Keratinocyte (primary cell): ENCODE measurements around the gene KRTAP2-3. TPM values are rescaled to one million over a fixed set of nuclear protein-coding genes. Genes with fewer than 3 reads are reported as not detected.

Experiments used
- DNase-seq: peaks from one replicate; pipeline ENCODE4 v3.0.0-alpha.2; 2011; ENCODE audit warnings: low read depth, missing footprints, low spot score
- FAIRE-seq: peaks from 2 replicates; lab custom pipeline; 2011; peaks lifted over from hg19 to GRCh38; lab: Jason Lieb, UNC
- H2AFZ ChIP-seq: 2 replicates; pipeline ENCODE4 v1.6.0; 2012; ENCODE audit warnings: low read length, control low read depth, inconsistent platforms; ENCODE audit not compliant: control insufficient read depth
- H3K27ac ChIP-seq: 2 replicates; pipeline ENCODE4 v1.5.1; 2011; ENCODE audit warnings: low read length; ENCODE audit not compliant: control insufficient read depth, insufficient read depth
- H3K27me3 ChIP-seq: 3 replicates; pipeline ENCODE4 v1.6.0; 2011; ENCODE audit warnings: low read length; ENCODE audit not compliant: control insufficient read depth, insufficient read depth; ENCODE audit errors: extremely low read depth
- H3K36me3 ChIP-seq, 2 experiments: 2 replicates in 1 of 2; 3 replicates in 1 of 2; pipeline ENCODE4 v1.5.1; 2011; ENCODE audit warnings: low read length in 2 of 2, mild to moderate bottlenecking in 1 of 2; ENCODE audit not compliant: control insufficient read depth in 2 of 2, insufficient read depth in 2 of 2; ENCODE audit errors: extremely low read depth in 1 of 2
- H3K4me1 ChIP-seq: 3 replicates; pipeline ENCODE4 v1.5.1; 2011; ENCODE audit warnings: low read length; ENCODE audit not compliant: control insufficient read depth, insufficient read depth; ENCODE audit errors: extremely low read depth
- H3K4me2 ChIP-seq: 3 replicates; pipeline ENCODE4 v1.6.0; 2011; ENCODE audit warnings: low read depth, low read length; ENCODE audit not compliant: control insufficient read depth, insufficient read depth; ENCODE audit errors: extremely low read depth
- H3K4me3 ChIP-seq, 3 experiments: fragments of 200-600 bp in 1 of 3; sonication (generic) in 1 of 3; 2 replicates in 2 of 3; 3 replicates in 1 of 3; pipeline ENCODE4 v1.5.1; 2011 to 2016; ENCODE audit warnings: low read length in 3 of 3, mild to moderate bottlenecking in 3 of 3, control low read depth in 2 of 3, inconsistent platforms in 1 of 3, low read depth in 1 of 3, mixed read lengths in 1 of 3, mixed run types in 1 of 3, moderate library complexity in 1 of 3; ENCODE audit not compliant: control insufficient read depth in 2 of 3, insufficient read depth in 2 of 3; ENCODE audit errors: extremely low read depth in 1 of 3
- H3K79me2 ChIP-seq: 2 replicates; pipeline ENCODE4 v1.6.0; 2012; ENCODE audit warnings: low read length; ENCODE audit not compliant: control insufficient read depth, insufficient read depth
- H3K9ac ChIP-seq: 3 replicates; pipeline ENCODE4 v1.6.0; 2011; ENCODE audit warnings: low read length; ENCODE audit not compliant: control insufficient read depth, insufficient read depth; ENCODE audit errors: extremely low read depth
- H3K9me1 ChIP-seq: 3 replicates; pipeline ENCODE4 v1.6.0; 2011; ENCODE audit warnings: low read length; ENCODE audit not compliant: control insufficient read depth, insufficient read depth; ENCODE audit errors: extremely low read depth
- H3K9me3 ChIP-seq: 2 replicates; pipeline ENCODE4 v1.5.1; 2012; ENCODE audit warnings: low read depth, low read length; ENCODE audit not compliant: control insufficient read depth
- H4K20me1 ChIP-seq: 3 replicates; pipeline ENCODE4 v1.6.0; 2011; ENCODE audit warnings: low read length; ENCODE audit not compliant: control insufficient read depth, insufficient read depth; ENCODE audit errors: extremely low read depth
- EZH2 ChIP-seq: IDR thresholded peaks from one replicate; pipeline ENCODE4 v1.6.1; 2012; ENCODE audit warnings: inconsistent platforms, mild to moderate bottlenecking, low read length, moderate library complexity
- dilution Hi-C: fragments of 300-500 bp; cut with MboI; formaldehyde crosslinking; loops from one replicate; pipeline ENCODE4 v1.7.0; 2020; ENCODE audit warnings: low sequenced_read_pairs; ENCODE audit not compliant: extremely low pct_ligation_motif_present
- polyA plus RNA-seq, 5 experiments: library from polyadenylated mRNA; depleted of rRNA in 3 of 5; stranded (reverse) in 3 of 5; stranded (forward) in 1 of 5; unstranded in 1 of 5; fragments of >200 nt; gene quantifications; 1 replicate in 1 of 5; 2 replicates in 3 of 5; 3 replicates in 1 of 5; pipeline versions ENCODE4 v1.2.1 to v1.2.3, GENCODE V29; 2011 to 2012; ENCODE audit warnings: missing spikeins in 2 of 5, low read depth in 1 of 5, low replicate concordance in 1 of 5
- TF ChIP-seq, protein P1 (sequence below), 3 experiments: IDR thresholded peaks in 1 of 3; conservative IDR thresholded peaks in 1 of 3; optimal IDR thresholded peaks in 1 of 3; 2 replicates in 2 of 3; 3 replicates in 1 of 3; pipeline versions ENCODE3 to v1.5.1; 2011; ENCODE audit warnings: low read length in 3 of 3, mild to moderate bottlenecking in 3 of 3, moderate library complexity in 2 of 3, control low read depth in 1 of 3, inconsistent platforms in 1 of 3; ENCODE audit not compliant: insufficient read depth in 2 of 3; ENCODE audit errors: extremely low read depth in 1 of 3

The KRTAP2-3 gene
- polyA plus RNA-seq, 1 donor (not counting 4 experiments of a cell fraction or from before 2014, with no cell fraction given) = 8.4 TPM

DNA sequence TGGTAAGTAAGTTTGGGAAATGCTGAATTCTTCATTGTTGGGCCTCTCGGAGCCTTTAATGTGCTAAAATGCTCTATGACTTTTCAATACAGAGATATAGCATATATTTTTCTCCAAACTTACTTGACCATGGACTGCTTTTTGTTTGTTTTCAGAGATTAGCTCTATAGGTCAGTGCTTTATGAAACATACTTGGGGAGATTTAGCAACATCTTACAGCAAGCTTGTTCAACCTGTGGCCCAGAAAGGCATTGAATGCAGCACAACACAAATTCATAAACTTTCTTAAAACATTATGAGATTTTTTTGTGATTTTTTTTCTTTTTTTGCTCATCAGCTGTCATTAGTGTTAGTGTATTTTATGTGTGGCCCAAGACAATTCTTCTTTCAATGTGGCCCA lies 50.0 kb downstream of the KRTAP2-3 start:
- Histone ChIP-seq H3K79me2 (no peaks in the 10 kb centered on the region), H3K9me1 (no peaks in the 10 kb centered on the region), H2AFZ (no peak overlapping the region), H3K9ac (no peak overlapping the region), H4K20me1 (no peaks in the 10 kb centered on the region), H3K27ac (no peak overlapping the region), H3K27me3 (no peaks in the 10 kb centered on the region), H3K4me3 (no peak overlapping the region), H3K4me2 (no peak overlapping the region), H3K36me3 (no peaks in the 10 kb centered on the region), H3K9me3 (no peaks in the 10 kb centered on the region), H3K4me1 (no peaks in the 10 kb centered on the region)
- no peak for FAIRE-seq
- dilution Hi-C loops = no loop called here
- no peak for DNase-seq
- TF ChIP-seq EZH2 = no peak
- TF ChIP-seq, protein P1, sequence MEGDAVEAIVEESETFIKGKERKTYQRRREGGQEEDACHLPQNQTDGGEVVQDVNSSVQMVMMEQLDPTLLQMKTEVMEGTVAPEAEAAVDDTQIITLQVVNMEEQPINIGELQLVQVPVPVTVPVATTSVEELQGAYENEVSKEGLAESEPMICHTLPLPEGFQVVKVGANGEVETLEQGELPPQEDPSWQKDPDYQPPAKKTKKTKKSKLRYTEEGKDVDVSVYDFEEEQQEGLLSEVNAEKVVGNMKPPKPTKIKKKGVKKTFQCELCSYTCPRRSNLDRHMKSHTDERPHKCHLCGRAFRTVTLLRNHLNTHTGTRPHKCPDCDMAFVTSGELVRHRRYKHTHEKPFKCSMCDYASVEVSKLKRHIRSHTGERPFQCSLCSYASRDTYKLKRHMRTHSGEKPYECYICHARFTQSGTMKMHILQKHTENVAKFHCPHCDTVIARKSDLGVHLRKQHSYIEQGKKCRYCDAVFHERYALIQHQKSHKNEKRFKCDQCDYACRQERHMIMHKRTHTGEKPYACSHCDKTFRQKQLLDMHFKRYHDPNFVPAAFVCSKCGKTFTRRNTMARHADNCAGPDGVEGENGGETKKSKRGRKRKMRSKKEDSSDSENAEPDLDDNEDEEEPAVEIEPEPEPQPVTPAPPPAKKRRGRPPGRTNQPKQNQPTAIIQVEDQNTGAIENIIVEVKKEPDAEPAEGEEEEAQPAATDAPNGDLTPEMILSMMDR (optimal IDR thresholded peaks at IDR 0.05 in 1 of 3, IDR thresholded peaks at IDR 0.05 in 1 of 3, conservative IDR thresholded peaks at IDR 0.05 in 1 of 3; ENCODE audit: extremely low read depth in 1 of 3, insufficient read depth in 2 of 3, low read length in 3 of 3) = no peak

DNA sequence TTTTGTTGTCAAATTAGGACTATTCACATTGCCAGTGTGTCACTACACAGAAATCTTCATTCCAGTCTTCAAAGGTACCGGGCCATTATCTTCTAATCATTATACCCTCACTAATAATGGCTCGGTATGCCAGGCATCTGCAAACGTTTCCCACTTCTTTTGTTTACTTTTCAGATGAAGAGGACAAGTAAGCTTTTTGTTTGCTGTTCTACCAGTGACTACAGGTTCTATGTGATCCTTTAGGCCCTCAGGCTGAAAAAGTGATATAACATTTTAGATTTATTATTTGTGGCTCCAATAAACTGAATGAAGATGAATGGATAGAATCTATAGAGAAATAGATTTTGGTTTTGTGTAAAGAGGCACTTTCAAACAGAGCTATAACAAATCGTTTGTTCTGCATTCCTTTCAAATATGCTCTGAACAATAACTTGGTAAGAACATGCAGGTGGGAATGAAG lies 50.6 kb downstream of the KRTAP2-3 start:
- H3K36me3 ChIP-seq = no peaks in the 10 kb centered on the region
- H2AFZ ChIP-seq = no peak overlapping the region
- TF ChIP-seq EZH2 = no peak
- TF ChIP-seq, protein P1 (optimal IDR thresholded peaks at IDR 0.05 in 1 of 3, IDR thresholded peaks at IDR 0.05 in 1 of 3, conservative IDR thresholded peaks at IDR 0.05 in 1 of 3; ENCODE audit: extremely low read depth in 1 of 3, insufficient read depth in 2 of 3, low read length in 3 of 3) = no peak
- H3K9me1 ChIP-seq = no peaks in the 10 kb centered on the region
- H3K27me3 ChIP-seq = no peaks in the 10 kb centered on the region
- DNase-seq = no peak
- FAIRE-seq = peak; percentile 9
- no peaks in the 10 kb centered on the region for H3K79me2 ChIP-seq
- no peaks in the 10 kb centered on the region for H3K4me1 ChIP-seq
- no peak overlapping the region for H3K27ac ChIP-seq
- H3K9ac ChIP-seq = no peak overlapping the region
- dilution Hi-C loops = no loop called here
- no peaks in the 10 kb centered on the region for H3K9me3 ChIP-seq
- H3K4me2 ChIP-seq = no peak overlapping the region
- H3K4me3 ChIP-seq = no peak overlapping the region
- no peaks in the 10 kb centered on the region for H4K20me1 ChIP-seq

Other genes with a start within 250 kb of the KRTAP2-3 start
- gene KRT10, start 237.5 kb downstream of the KRTAP2-3 start, polyA plus RNA-seq = 27.2 to 67.9 TPM (median 66.2 TPM) in 3 replicates
- not detected in 3 replicates for gene KRT12, start 192.9 kb downstream of the KRTAP2-3 start, polyA plus RNA-seq
- gene KRT20, start 174.9 kb downstream of the KRTAP2-3 start, polyA plus RNA-seq = not detected in 3 replicates
- 8.2 to 14.4 TPM (median 9.3 TPM) in 3 replicates for gene KRT23, start 122.5 kb downstream of the KRTAP2-3 start, polyA plus RNA-seq
- gene KRT39, start 93.2 kb downstream of the KRTAP2-3 start, polyA plus RNA-seq = 0.05 TPM in 1 of 3 replicates, not detected in the others
- 0.03 TPM in 2 of 3 replicates, not detected in the other for gene KRT40, start 75.8 kb downstream of the KRTAP2-3 start, polyA plus RNA-seq
- not detected in 3 replicates for gene KRTAP3-3, start 66.0 kb downstream of the KRTAP2-3 start, polyA plus RNA-seq
- gene KRTAP3-2, start 60.2 kb downstream of the KRTAP2-3 start, polyA plus RNA-seq = not detected in 3 replicates
- not detected in 3 replicates for gene KRTAP3-1, start 51.0 kb downstream of the KRTAP2-3 start, polyA plus RNA-seq
- 0.05 to 0.23 TPM (median 0.08 TPM) in 3 replicates for gene KRTAP1-5, start 32.9 kb downstream of the KRTAP2-3 start, polyA plus RNA-seq
- gene KRTAP1-4, start 29.9 kb downstream of the KRTAP2-3 start, polyA plus RNA-seq = not detected in 3 replicates
- gene KRTAP1-3, start 25.2 kb downstream of the KRTAP2-3 start, polyA plus RNA-seq = not detected in 3 replicates
- 0.07 to 0.13 TPM in 2 of 3 replicates, not detected in the other for gene KRTAP1-1, start 18.7 kb downstream of the KRTAP2-3 start, polyA plus RNA-seq
- gene KRTAP2-1, start 12.8 kb downstream of the KRTAP2-3 start, polyA plus RNA-seq = not detected in 3 replicates
- gene KRTAP2-2, start 4.9 kb downstream of the KRTAP2-3 start, polyA plus RNA-seq = not detected in 3 replicates
- 0.12 TPM in 1 of 3 replicates, not detected in the others for gene KRTAP2-4, start 5.8 kb upstream of the KRTAP2-3 start, polyA plus RNA-seq
- not detected in 3 replicates for gene KRTAP4-7, start 24.0 kb upstream of the KRTAP2-3 start, polyA plus RNA-seq
- not detected in 3 replicates for gene KRTAP4-8, start 38.0 kb upstream of the KRTAP2-3 start, polyA plus RNA-seq
- gene KRTAP4-16, start 42.1 kb upstream of the KRTAP2-3 start, polyA plus RNA-seq = not detected in 3 replicates
- not detected in 3 replicates for gene KRTAP4-9, start 45.3 kb upstream of the KRTAP2-3 start, polyA plus RNA-seq
- not detected in 3 replicates for gene KRTAP4-11, start 58.3 kb upstream of the KRTAP2-3 start, polyA plus RNA-seq
- not detected in 3 replicates for gene KRTAP4-12, start 64.1 kb upstream of the KRTAP2-3 start, polyA plus RNA-seq
- not detected in 3 replicates for gene KRTAP4-6, start 80.4 kb upstream of the KRTAP2-3 start, polyA plus RNA-seq
- not detected in 3 replicates for gene KRTAP4-5, start 89.7 kb upstream of the KRTAP2-3 start, polyA plus RNA-seq
- gene KRTAP4-4, start 100.6 kb upstream of the KRTAP2-3 start, polyA plus RNA-seq = not detected in 3 replicates
- not detected in 3 replicates for gene KRTAP4-3, start 108.1 kb upstream of the KRTAP2-3 start, polyA plus RNA-seq
- gene KRTAP4-2, start 118.1 kb upstream of the KRTAP2-3 start, polyA plus RNA-seq = not detected in 3 replicates
- not detected in 3 replicates for gene KRTAP4-1, start 124.8 kb upstream of the KRTAP2-3 start, polyA plus RNA-seq
- not detected in 3 replicates for gene KRTAP9-1, start 129.8 kb upstream of the KRTAP2-3 start, polyA plus RNA-seq
- not detected in 3 replicates for gene KRTAP9-2, start 166.5 kb upstream of the KRTAP2-3 start, polyA plus RNA-seq
- gene KRTAP9-3, start 172.3 kb upstream of the KRTAP2-3 start, polyA plus RNA-seq = not detected in 3 replicates
- gene KRTAP9-8, start 177.9 kb upstream of the KRTAP2-3 start, polyA plus RNA-seq = not detected in 3 replicates
- not detected in 3 replicates for gene KRTAP9-4, start 189.6 kb upstream of the KRTAP2-3 start, polyA plus RNA-seq
- gene KRTAP9-9, start 195.3 kb upstream of the KRTAP2-3 start, polyA plus RNA-seq = not detected in 3 replicates
- not detected in 3 replicates for gene KRTAP9-6, start 205.3 kb upstream of the KRTAP2-3 start, polyA plus RNA-seq
- not detected in 3 replicates for gene KRTAP9-7, start 215.6 kb upstream of the KRTAP2-3 start, polyA plus RNA-seq
- not detected in 3 replicates for gene KRTAP29-1, start 242.7 kb upstream of the KRTAP2-3 start, polyA plus RNA-seq
- not detected in 3 replicates for gene KRTAP16-1, start 249.2 kb upstream of the KRTAP2-3 start, polyA plus RNA-seq